Keratinocyte (primary cell): Measurements from ENCODE around the gene ANKMY1. TPM values are rescaled to one million over a fixed set of nuclear protein-coding genes. Genes with fewer than 3 reads are reported as not detected.

Experiments
- DNase-seq: peaks from one replicate; pipeline ENCODE4 v3.0.0-alpha.2; 2011; ENCODE audit warnings: low read depth, missing footprints, low spot score
- FAIRE-seq: peaks from 2 replicates; lab custom pipeline; 2011; peaks lifted over from hg19 to GRCh38; lab: Jason Lieb, UNC
- H2AFZ ChIP-seq: 2 replicates; pipeline ENCODE4 v1.6.0; 2012; ENCODE audit warnings: low read length, control low read depth, inconsistent platforms; ENCODE audit not compliant: control insufficient read depth
- H3K27ac ChIP-seq: 2 replicates; pipeline ENCODE4 v1.5.1; 2011; ENCODE audit warnings: low read length; ENCODE audit not compliant: control insufficient read depth, insufficient read depth
- H3K27me3 ChIP-seq: 3 replicates; pipeline ENCODE4 v1.6.0; 2011; ENCODE audit warnings: low read length; ENCODE audit not compliant: control insufficient read depth, insufficient read depth; ENCODE audit errors: extremely low read depth
- H3K36me3 ChIP-seq, 2 experiments: 2 replicates in 1 of 2; 3 replicates in 1 of 2; pipeline ENCODE4 v1.5.1; 2011; ENCODE audit warnings: low read length in 2 of 2, mild to moderate bottlenecking in 1 of 2; ENCODE audit not compliant: control insufficient read depth in 2 of 2, insufficient read depth in 2 of 2; ENCODE audit errors: extremely low read depth in 1 of 2
- H3K4me1 ChIP-seq: 3 replicates; pipeline ENCODE4 v1.5.1; 2011; ENCODE audit warnings: low read length; ENCODE audit not compliant: control insufficient read depth, insufficient read depth; ENCODE audit errors: extremely low read depth
- H3K4me2 ChIP-seq: 3 replicates; pipeline ENCODE4 v1.6.0; 2011; ENCODE audit warnings: low read depth, low read length; ENCODE audit not compliant: control insufficient read depth, insufficient read depth; ENCODE audit errors: extremely low read depth
- H3K4me3 ChIP-seq, 3 experiments: fragments of 200-600 bp in 1 of 3; sonication (generic) in 1 of 3; 2 replicates in 2 of 3; 3 replicates in 1 of 3; pipeline ENCODE4 v1.5.1; 2011 to 2016; ENCODE audit warnings: low read length in 3 of 3, mild to moderate bottlenecking in 3 of 3, control low read depth in 2 of 3, inconsistent platforms in 1 of 3, low read depth in 1 of 3, mixed read lengths in 1 of 3, mixed run types in 1 of 3, moderate library complexity in 1 of 3; ENCODE audit not compliant: control insufficient read depth in 2 of 3, insufficient read depth in 2 of 3; ENCODE audit errors: extremely low read depth in 1 of 3
- H3K79me2 ChIP-seq: 2 replicates; pipeline ENCODE4 v1.6.0; 2012; ENCODE audit warnings: low read length; ENCODE audit not compliant: control insufficient read depth, insufficient read depth
- H3K9ac ChIP-seq: 3 replicates; pipeline ENCODE4 v1.6.0; 2011; ENCODE audit warnings: low read length; ENCODE audit not compliant: control insufficient read depth, insufficient read depth; ENCODE audit errors: extremely low read depth
- H3K9me1 ChIP-seq: 3 replicates; pipeline ENCODE4 v1.6.0; 2011; ENCODE audit warnings: low read length; ENCODE audit not compliant: control insufficient read depth, insufficient read depth; ENCODE audit errors: extremely low read depth
- H3K9me3 ChIP-seq: 2 replicates; pipeline ENCODE4 v1.5.1; 2012; ENCODE audit warnings: low read depth, low read length; ENCODE audit not compliant: control insufficient read depth
- H4K20me1 ChIP-seq: 3 replicates; pipeline ENCODE4 v1.6.0; 2011; ENCODE audit warnings: low read length; ENCODE audit not compliant: control insufficient read depth, insufficient read depth; ENCODE audit errors: extremely low read depth
- EZH2 ChIP-seq: IDR thresholded peaks from one replicate; pipeline ENCODE4 v1.6.1; 2012; ENCODE audit warnings: inconsistent platforms, mild to moderate bottlenecking, low read length, moderate library complexity
- dilution Hi-C: fragments of 300-500 bp; cut with MboI; formaldehyde crosslinking; loops from one replicate; pipeline ENCODE4 v1.7.0; 2020; ENCODE audit warnings: low sequenced_read_pairs; ENCODE audit not compliant: extremely low pct_ligation_motif_present
- polyA plus RNA-seq, 5 experiments: library from polyadenylated mRNA; depleted of rRNA in 3 of 5; stranded (reverse) in 3 of 5; stranded (forward) in 1 of 5; unstranded in 1 of 5; fragments of >200 nt; gene quantifications; 1 replicate in 1 of 5; 2 replicates in 3 of 5; 3 replicates in 1 of 5; pipeline versions ENCODE4 v1.2.1 to v1.2.3, GENCODE V29; 2011 to 2012; ENCODE audit warnings: missing spikeins in 2 of 5, low read depth in 1 of 5, low replicate concordance in 1 of 5
- TF ChIP-seq, protein P1 (sequence below), 3 experiments: IDR thresholded peaks in 1 of 3; conservative IDR thresholded peaks in 1 of 3; optimal IDR thresholded peaks in 1 of 3; 2 replicates in 2 of 3; 3 replicates in 1 of 3; pipeline versions ENCODE3 to v1.5.1; 2011; ENCODE audit warnings: low read length in 3 of 3, mild to moderate bottlenecking in 3 of 3, moderate library complexity in 2 of 3, control low read depth in 1 of 3, inconsistent platforms in 1 of 3; ENCODE audit not compliant: insufficient read depth in 2 of 3; ENCODE audit errors: extremely low read depth in 1 of 3

The ANKMY1 gene
- polyA plus RNA-seq, 1 donor (not counting 4 experiments of a cell fraction or from before 2014, with no cell fraction given) = 3.3 TPM

DNA sequence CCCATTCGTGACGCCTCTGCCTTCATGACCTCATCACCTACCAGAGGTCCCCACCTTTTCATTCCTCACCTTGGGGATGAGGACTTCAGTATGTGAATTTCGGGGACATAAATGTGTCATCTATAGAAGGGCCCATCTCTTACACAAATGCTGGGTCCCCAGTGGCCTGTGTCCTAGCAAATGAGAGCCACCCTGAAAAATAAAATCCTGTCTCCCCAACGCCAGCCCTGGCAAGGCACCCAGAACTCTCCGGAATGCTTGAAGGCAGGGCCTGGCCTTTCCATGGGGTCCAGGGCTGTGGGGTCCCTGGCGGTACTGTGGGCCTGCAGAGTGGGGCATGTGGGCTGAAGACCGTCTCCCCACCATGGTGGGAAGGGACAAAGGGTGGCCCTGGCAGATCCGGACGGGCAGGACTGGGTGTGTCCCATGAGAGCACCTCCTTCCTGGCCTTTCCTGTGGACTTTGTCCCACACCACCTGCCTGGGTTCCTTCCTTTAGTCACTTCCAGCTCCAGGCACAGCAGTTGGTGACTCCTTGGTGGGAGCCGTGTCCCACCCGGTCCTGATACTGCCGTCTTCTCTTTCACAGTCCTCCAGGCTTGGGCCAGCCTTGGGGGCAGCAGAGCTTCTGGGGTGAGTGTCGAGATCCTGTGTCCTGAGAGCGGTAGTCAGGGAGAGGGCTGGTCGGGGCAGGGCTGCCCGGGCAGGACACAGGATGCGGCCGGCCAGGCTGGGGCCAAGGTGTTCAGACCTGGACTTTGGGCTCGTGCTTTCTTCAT, 47.3 kb upstream of the ANKMY1 start:
- FAIRE-seq (no peak), DNase-seq (no peak)
- H4K20me1 ChIP-seq = no peaks in the 10 kb centered on the region
- TF ChIP-seq, protein P1, sequence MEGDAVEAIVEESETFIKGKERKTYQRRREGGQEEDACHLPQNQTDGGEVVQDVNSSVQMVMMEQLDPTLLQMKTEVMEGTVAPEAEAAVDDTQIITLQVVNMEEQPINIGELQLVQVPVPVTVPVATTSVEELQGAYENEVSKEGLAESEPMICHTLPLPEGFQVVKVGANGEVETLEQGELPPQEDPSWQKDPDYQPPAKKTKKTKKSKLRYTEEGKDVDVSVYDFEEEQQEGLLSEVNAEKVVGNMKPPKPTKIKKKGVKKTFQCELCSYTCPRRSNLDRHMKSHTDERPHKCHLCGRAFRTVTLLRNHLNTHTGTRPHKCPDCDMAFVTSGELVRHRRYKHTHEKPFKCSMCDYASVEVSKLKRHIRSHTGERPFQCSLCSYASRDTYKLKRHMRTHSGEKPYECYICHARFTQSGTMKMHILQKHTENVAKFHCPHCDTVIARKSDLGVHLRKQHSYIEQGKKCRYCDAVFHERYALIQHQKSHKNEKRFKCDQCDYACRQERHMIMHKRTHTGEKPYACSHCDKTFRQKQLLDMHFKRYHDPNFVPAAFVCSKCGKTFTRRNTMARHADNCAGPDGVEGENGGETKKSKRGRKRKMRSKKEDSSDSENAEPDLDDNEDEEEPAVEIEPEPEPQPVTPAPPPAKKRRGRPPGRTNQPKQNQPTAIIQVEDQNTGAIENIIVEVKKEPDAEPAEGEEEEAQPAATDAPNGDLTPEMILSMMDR (optimal IDR thresholded peaks at IDR 0.05 in 1 of 3, IDR thresholded peaks at IDR 0.05 in 1 of 3, conservative IDR thresholded peaks at IDR 0.05 in 1 of 3; ENCODE audit: extremely low read depth in 1 of 3, insufficient read depth in 2 of 3, low read length in 3 of 3) = no peak
- no peak for TF ChIP-seq EZH2
- dilution Hi-C loops = no loop called here
- H2AFZ ChIP-seq = no peak overlapping the region
- peaks cover 0 to 3% of the 10 kb centered on the region in 2 experiments for H3K36me3 ChIP-seq
- no peaks in the 10 kb centered on the region for H3K27me3 ChIP-seq
- no peak overlapping the region for H3K27ac ChIP-seq
- no peak overlapping the region for H3K9ac ChIP-seq
- no peak overlapping the region for H3K4me3 ChIP-seq
- no peaks in the 10 kb centered on the region for H3K9me1 ChIP-seq
- no peaks in the 10 kb centered on the region for H3K4me1 ChIP-seq
- H3K4me2 ChIP-seq = no peak overlapping the region
- no peaks in the 10 kb centered on the region for H3K79me2 ChIP-seq
- no peaks in the 10 kb centered on the region for H3K9me3 ChIP-seq

DNA sequence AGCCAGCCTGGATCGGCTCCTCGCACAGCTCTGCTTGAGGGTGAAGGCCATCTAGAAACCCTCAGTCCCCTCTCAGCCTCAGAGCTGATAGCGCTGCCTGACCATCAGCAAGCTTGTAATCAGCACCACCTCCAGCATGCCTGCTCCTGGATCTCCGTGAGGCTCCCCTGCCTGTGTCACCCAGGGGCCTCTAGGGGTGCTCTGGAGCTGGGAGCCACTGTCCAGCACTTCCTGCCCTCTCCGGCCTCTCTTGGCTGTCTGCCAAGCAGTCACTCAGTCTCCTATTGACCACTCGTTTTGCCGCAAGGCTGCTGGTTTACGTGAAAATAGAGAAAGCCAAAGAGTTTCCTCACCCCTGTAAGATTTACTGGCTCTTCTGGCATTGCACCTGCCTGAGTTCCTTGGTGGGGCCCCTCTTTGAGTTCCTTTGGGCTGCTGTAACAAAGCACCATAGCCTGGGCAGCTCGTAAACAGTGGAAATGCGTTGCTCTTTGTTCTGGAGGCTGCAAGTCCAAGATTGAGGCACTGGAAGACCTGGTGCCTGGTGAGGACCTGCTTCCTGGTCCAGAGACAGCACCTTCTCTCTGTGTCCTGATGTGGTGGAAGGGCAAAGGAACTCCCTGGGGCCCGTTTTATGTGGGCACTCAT, 46.6 kb upstream of the ANKMY1 start:
- Histone ChIP-seq H2AFZ (no peak overlapping the region), H3K9me3 (no peaks in the 10 kb centered on the region), H3K79me2 (no peaks in the 10 kb centered on the region), H3K36me3 (peaks cover 0 to 3% of the 10 kb centered on the region in 2 experiments), H3K4me3 (no peak overlapping the region), H4K20me1 (no peaks in the 10 kb centered on the region), H3K9ac (no peak overlapping the region), H3K9me1 (no peaks in the 10 kb centered on the region), H3K4me2 (no peak overlapping the region), H3K4me1 (no peaks in the 10 kb centered on the region), H3K27me3 (no peaks in the 10 kb centered on the region), H3K27ac (no peak overlapping the region)
- TF ChIP-seq EZH2 = no peak
- TF ChIP-seq, protein P1 (optimal IDR thresholded peaks at IDR 0.05 in 1 of 3, IDR thresholded peaks at IDR 0.05 in 1 of 3, conservative IDR thresholded peaks at IDR 0.05 in 1 of 3; ENCODE audit: extremely low read depth in 1 of 3, insufficient read depth in 2 of 3, low read length in 3 of 3) = peak in 2 of 3 experiments; percentile 21 to 27
- FAIRE-seq (no peak), DNase-seq (no peak)
- dilution Hi-C loops = no loop called here
